Right lobe of liver (tissue), 4 donors: ENCODE data around the gene WDR20.

Experiments used
- POLR2A ChIP-seq: fragments of 450-650 bp; IDR thresholded peaks from one replicate; pipeline ENCODE4 v1.6.1; 2017; ENCODE audit warnings: antibody characterized with exemption, mild to moderate bottlenecking
- TF ChIP-seq, protein P1 (sequence below), 4 donors: fragments of 200-600 bp in 3 of 4; fragments of 450-650 bp in 1 of 4; IDR thresholded peaks; one replicate each; pipeline versions ENCODE4 v1.5.1 to v1.8.0; 2016 to 2022; ENCODE audit warnings: antibody characterized with exemption in 4 of 4, mild to moderate bottlenecking in 2 of 4
- donor health status: DM: no; HTN: no; CAD: no.
- donor health status: DM: no; HTN: no; CAD: no.
- donor health status: DM: no; HTN: yes; CAD: no.

DNA sequence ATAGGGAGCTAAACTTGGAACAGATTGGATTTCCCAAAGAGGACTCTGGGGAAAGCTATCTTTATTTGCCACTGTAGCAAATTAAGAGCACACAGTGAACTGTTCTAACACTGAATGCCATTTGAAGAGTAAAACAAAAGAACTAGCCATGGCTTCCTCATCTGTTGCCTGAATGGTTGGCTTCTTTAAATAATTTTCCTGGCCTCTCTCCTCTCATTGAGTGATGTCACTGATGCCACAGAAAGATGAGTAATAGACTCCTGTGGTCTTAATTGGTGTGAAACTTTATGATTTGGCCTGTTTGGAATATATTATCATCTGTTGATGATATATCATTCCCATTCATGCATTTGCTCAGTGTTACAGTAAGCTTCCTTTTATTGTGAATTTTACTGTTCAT, 42.5 kb downstream of the WDR20 start:
- TF ChIP-seq, protein P1, sequence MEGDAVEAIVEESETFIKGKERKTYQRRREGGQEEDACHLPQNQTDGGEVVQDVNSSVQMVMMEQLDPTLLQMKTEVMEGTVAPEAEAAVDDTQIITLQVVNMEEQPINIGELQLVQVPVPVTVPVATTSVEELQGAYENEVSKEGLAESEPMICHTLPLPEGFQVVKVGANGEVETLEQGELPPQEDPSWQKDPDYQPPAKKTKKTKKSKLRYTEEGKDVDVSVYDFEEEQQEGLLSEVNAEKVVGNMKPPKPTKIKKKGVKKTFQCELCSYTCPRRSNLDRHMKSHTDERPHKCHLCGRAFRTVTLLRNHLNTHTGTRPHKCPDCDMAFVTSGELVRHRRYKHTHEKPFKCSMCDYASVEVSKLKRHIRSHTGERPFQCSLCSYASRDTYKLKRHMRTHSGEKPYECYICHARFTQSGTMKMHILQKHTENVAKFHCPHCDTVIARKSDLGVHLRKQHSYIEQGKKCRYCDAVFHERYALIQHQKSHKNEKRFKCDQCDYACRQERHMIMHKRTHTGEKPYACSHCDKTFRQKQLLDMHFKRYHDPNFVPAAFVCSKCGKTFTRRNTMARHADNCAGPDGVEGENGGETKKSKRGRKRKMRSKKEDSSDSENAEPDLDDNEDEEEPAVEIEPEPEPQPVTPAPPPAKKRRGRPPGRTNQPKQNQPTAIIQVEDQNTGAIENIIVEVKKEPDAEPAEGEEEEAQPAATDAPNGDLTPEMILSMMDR (IDR thresholded peaks at IDR 0.05) = no peak
- no peak for TF ChIP-seq POLR2A
